ENCODE results near the gene SFTPA1. TPM values are rescaled to one million over a fixed set of nuclear protein-coding genes. Genes with fewer than 3 reads are reported as not detected.
"Not testable (repeated sequence)": the region's sequence is repeated elsewhere in the genome, so short reads cannot be mapped to it uniquely, and the experiment has no call there.

Gene SFTPA1
- total RNA-seq, 4 donors from 2014 or later: not detected

DNA sequence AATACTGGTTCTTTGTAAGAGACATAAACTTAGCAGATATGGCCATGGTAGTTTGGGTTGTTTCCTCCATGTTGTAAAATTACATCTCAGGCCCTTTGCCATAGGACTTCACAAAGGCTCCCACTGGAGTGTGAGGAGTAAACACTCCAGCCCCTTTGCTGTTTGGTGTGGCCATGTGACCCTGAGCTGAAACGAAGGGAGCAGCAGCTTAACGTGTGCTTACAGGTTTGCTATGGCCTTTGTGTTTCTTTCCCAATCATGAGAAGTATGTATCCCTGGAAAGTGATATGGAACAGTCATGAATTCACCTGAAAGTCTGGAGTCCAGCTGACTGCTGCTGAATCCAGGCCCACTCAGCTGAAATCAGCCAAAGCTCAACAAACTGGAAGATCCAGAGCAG, 23.8 kb upstream of the SFTPA1 start:
- Histone ChIP-seq H3K4me3 (no peak overlapping the region), H3K4me1 (no peaks in the 10 kb centered on the region), H3K27me3 (peaks cover 0 to 7% (median 0%) of the 10 kb centered on the region in 4 donors), H3K9me3 (no peaks in the 10 kb centered on the region), H3K27ac (no peak overlapping the region), H3K36me3 (no peaks in the 10 kb centered on the region)
- no peak for TF ChIP-seq POLR2A (IDR thresholded peaks at IDR 0.05)
- TF ChIP-seq, protein P1, sequence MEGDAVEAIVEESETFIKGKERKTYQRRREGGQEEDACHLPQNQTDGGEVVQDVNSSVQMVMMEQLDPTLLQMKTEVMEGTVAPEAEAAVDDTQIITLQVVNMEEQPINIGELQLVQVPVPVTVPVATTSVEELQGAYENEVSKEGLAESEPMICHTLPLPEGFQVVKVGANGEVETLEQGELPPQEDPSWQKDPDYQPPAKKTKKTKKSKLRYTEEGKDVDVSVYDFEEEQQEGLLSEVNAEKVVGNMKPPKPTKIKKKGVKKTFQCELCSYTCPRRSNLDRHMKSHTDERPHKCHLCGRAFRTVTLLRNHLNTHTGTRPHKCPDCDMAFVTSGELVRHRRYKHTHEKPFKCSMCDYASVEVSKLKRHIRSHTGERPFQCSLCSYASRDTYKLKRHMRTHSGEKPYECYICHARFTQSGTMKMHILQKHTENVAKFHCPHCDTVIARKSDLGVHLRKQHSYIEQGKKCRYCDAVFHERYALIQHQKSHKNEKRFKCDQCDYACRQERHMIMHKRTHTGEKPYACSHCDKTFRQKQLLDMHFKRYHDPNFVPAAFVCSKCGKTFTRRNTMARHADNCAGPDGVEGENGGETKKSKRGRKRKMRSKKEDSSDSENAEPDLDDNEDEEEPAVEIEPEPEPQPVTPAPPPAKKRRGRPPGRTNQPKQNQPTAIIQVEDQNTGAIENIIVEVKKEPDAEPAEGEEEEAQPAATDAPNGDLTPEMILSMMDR (IDR thresholded peaks at IDR 0.05): no peak
- 19 to 37% methylated on average over 2 of the region's 2 CpGs for WGBS, 2 donors
- intact Hi-C loops (cut with DNase I): no loop called here
- no peak for DNase-seq

DNA sequence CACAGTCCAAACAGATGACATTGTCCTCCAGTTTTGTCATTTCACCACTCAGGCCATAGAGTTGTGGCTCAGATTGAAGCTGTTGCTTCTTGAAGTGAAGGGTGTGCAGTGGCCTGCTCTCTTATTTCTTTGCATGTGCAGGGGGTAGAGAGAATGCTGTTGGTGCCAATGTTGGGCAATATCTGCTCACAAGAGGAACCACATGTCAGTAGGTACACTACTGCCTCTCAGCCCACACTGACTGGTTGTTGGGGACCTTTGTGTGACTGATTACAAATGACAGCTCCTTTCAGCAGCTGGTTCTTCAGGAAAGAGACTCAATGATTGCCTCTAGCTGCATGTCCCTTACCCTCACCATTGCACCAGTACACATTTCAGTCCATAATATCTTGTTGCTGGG, 21.9 kb upstream of the SFTPA1 start:
- H3K27me3 ChIP-seq: peaks cover 0 to 7% (median 0%) of the 10 kb centered on the region in 4 donors
- no peak overlapping the region for H3K4me3 ChIP-seq
- no peak overlapping the region for H3K27ac ChIP-seq
- no peaks in the 10 kb centered on the region for H3K9me3 ChIP-seq
- H3K4me1 ChIP-seq: no peaks in the 10 kb centered on the region
- H3K36me3 ChIP-seq: no peaks in the 10 kb centered on the region
- TF ChIP-seq, protein P1 (IDR thresholded peaks at IDR 0.05): no peak
- TF ChIP-seq POLR2A (IDR thresholded peaks at IDR 0.05): no peak
- no peak for DNase-seq
- intact Hi-C loops (cut with DNase I): no loop called here

DNA sequence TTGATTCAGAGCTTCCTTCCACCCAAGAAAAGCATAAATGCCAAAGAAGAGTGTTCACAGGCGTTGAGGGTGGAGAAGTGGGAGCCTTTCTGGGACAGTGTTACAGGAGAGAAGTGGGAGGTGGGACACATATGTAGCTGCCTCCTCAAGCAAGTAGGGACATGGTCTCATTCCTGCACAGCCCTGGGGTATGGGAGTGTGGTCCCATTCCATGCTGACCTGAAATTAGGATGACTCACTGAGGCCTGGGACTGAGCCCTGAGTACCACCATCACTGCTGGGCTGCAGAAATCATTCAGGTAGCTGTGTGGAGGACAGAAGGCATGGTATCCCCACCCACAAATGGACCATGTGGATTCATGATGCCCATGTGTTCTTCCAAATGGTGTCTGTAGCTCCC, 17.4 kb upstream of the SFTPA1 start:
- H3K9me3 ChIP-seq: peaks cover 0 to 13% (median 0%) of the 10 kb centered on the region in 3 donors
- TF ChIP-seq POLR2A (IDR thresholded peaks at IDR 0.05): no peak
- TF ChIP-seq, protein P1 (IDR thresholded peaks at IDR 0.05): no peak
- intact Hi-C loops (cut with DNase I): no loop called here
- H3K36me3 ChIP-seq: no peaks in the 10 kb centered on the region
- no peak for DNase-seq
- peaks cover 0 to 20% (median 0%) of the 10 kb centered on the region in 4 donors for H3K27me3 ChIP-seq
- H3K4me1 ChIP-seq: no peaks in the 10 kb centered on the region
- 77 to 78% methylated on average over 1 of the region's 1 CpG for WGBS, 2 donors
- no peak overlapping the region for H3K4me3 ChIP-seq
- no peak overlapping the region for H3K27ac ChIP-seq

DNA sequence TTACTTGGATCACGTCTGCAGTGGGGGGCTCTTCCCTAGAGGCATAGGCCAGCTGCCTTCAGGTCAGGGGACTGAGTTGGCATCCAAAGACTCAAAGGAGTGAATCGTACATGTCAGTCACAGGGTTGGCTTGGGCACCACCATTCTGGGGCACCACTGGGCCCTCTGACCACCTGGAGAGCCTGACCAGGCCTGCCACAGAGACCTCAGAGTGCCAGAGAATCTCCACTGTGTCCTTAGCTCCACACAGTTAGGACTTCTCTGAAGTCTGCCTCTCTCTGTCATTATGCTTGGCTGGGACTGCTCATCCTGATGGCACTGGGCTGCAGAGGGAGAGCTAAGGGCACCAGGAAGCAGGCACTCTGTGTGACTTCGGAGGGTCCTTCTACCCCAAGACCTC, 16.2 kb upstream of the SFTPA1 start:
- WGBS, 2 donors: 63 to 84% methylated on average over 2 to 3 of the region's 3 CpGs
- intact Hi-C loops (cut with DNase I); H3K4me1 ChIP-seq; H3K4me3 ChIP-seq; DNase-seq; H3K27ac ChIP-seq; H3K36me3 ChIP-seq: not testable (repeated sequence)
- Histone ChIP-seq H3K9me3 (peaks cover 0 to 13% (median 0%) of the 10 kb centered on the region in 3 donors), H3K27me3 (peaks cover 0 to 13% (median 0%) of the 10 kb centered on the region in 4 donors)

DNA sequence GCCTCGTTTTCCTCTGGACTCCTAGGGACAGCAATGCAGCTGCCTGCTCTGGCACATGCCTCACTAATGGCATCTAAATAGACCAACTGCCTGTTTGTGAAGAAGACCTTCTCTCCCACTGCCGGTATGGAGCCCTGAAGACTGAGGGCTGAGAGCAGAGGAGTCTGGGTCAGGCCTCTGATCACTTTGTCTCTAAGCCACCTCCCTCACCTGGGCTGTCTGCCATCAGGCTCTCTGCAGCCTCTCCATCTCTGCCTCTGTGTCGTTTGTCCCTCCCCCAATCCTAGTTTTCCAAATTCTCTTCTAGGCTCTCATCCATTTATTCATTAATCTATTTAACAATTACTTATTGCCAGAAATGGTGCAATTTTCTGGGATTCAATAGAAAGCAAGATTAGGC, 15.2 kb upstream of the SFTPA1 start:
- WGBS, 2 donors: 26 to 29% methylated on average over 3 of the region's 3 CpGs
- Histone ChIP-seq H3K27ac (no peak overlapping the region), H3K9me3 (peaks cover 0 to 13% (median 0%) of the 10 kb centered on the region in 3 donors), H3K4me1 (no peaks in the 10 kb centered on the region), H3K36me3 (no peaks in the 10 kb centered on the region), H3K27me3 (peaks cover 0 to 13% (median 1%) of the 10 kb centered on the region in 4 donors), H3K4me3 (no peak overlapping the region)
- no peak for TF ChIP-seq POLR2A (IDR thresholded peaks at IDR 0.05)
- TF ChIP-seq, protein P1 (IDR thresholded peaks at IDR 0.05): no peak
- DNase-seq: no peak
- intact Hi-C loops (cut with DNase I): no loop called here

DNA sequence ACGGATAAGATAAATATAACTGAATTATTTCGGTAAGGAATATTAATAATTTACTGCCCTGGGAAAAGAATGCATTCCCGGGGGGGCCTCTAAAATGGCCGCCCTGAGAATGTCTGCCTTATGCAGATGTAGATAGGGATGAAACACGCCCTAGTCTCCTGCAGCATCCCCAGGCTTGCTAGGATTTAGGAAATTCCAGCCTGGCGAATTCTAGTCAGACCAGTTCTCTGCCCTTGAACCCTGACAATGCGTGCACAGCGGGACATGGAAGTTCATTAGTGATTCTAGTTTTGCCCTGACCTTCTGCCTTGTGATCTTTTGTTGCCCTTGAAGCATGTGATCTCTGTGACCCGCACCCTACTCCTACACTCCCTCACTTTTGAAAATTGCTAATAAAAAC, 11.1 kb upstream of the SFTPA1 start:
- H3K36me3 ChIP-seq; H3K4me1 ChIP-seq; H3K27ac ChIP-seq; DNase-seq; H3K4me3 ChIP-seq; intact Hi-C loops (cut with DNase I): not testable (repeated sequence)
- H3K27me3 ChIP-seq: peaks cover 0 to 13% (median 1%) of the 10 kb centered on the region in 4 donors
- peaks cover 0 to 13% (median 0%) of the 10 kb centered on the region in 3 donors for H3K9me3 ChIP-seq
- WGBS, 2 donors: 68 to 81% methylated on average over 9 of the region's 9 CpGs

Measured in esophagus squamous epithelium (tissue), 5 donors.